Astrocyte (in vitro differentiated cells and primary cell): ENCODE data around the gene NME3. TPM values are rescaled to one million over a fixed set of nuclear protein-coding genes. Genes with fewer than 3 reads are reported as not detected.

Source experiments
- DNase-seq: peaks from one replicate; pipeline ENCODE4 v3.0.0-alpha.2; 2010; ENCODE audit warnings: low read depth
- FAIRE-seq: peaks from 2 replicates; lab custom pipeline; 2011; peaks lifted over from hg19 to GRCh38; lab: Jason Lieb, UNC
- H2AFZ ChIP-seq: 2 replicates; pipeline ENCODE4 v1.6.0; 2012; ENCODE audit warnings: low read depth, low read length, inconsistent platforms
- H3K27ac ChIP-seq: 2 replicates; pipeline ENCODE4 v1.5.1; 2011; ENCODE audit warnings: low read depth, low read length, inconsistent platforms
- H3K27me3 ChIP-seq: 2 replicates; pipeline ENCODE4 v1.6.0; 2011; ENCODE audit warnings: low read length, inconsistent platforms; ENCODE audit not compliant: insufficient read depth
- H3K36me3 ChIP-seq: 2 replicates; pipeline ENCODE4 v1.5.1; 2011; ENCODE audit warnings: low read length, inconsistent platforms; ENCODE audit not compliant: insufficient read depth
- H3K4me1 ChIP-seq: 2 replicates; pipeline ENCODE4 v1.5.1; 2011; ENCODE audit warnings: low read length, inconsistent platforms; ENCODE audit not compliant: insufficient read depth
- H3K4me2 ChIP-seq: 2 replicates; pipeline ENCODE4 v1.6.0; 2012; ENCODE audit warnings: low read length, inconsistent platforms
- H3K4me3 ChIP-seq: 2 replicates; pipeline ENCODE4 v1.5.1; 2011; ENCODE audit warnings: low read depth, mild to moderate bottlenecking, low read length, inconsistent platforms; ENCODE audit not compliant: insufficient read depth
- H3K79me2 ChIP-seq: 2 replicates; pipeline ENCODE4 v1.6.0; 2012; ENCODE audit warnings: mild to moderate bottlenecking, low read length, inconsistent platforms; ENCODE audit not compliant: insufficient read depth
- H3K9ac ChIP-seq: 2 replicates; pipeline ENCODE4 v1.6.0; 2012; ENCODE audit warnings: mild to moderate bottlenecking, low read length, inconsistent platforms
- H3K9me3 ChIP-seq: 2 replicates; pipeline ENCODE4 v1.5.1; 2012; ENCODE audit warnings: low read depth, mild to moderate bottlenecking, low read length, inconsistent platforms; ENCODE audit not compliant: insufficient read depth
- H4K20me1 ChIP-seq: 2 replicates; pipeline ENCODE4 v1.6.0; 2012; ENCODE audit warnings: low read length, inconsistent platforms; ENCODE audit not compliant: insufficient read depth
- H3K27ac Mint-ChIP-seq: one replicate; pipeline ENCODE4 v1.8.0; 2021; ENCODE audit warnings: mild to moderate bottlenecking, mixed read lengths; ENCODE audit not compliant: unreplicated experiment
- H3K27me3 Mint-ChIP-seq: one replicate; pipeline ENCODE4 v1.8.0; 2021; ENCODE audit warnings: low read depth, mixed read lengths; ENCODE audit not compliant: unreplicated experiment
- H3K36me3 Mint-ChIP-seq: one replicate; pipeline ENCODE4 v1.8.0; 2021; ENCODE audit warnings: low read depth, mixed read lengths; ENCODE audit not compliant: unreplicated experiment
- H3K4me1 Mint-ChIP-seq: one replicate; pipeline ENCODE4 v1.8.0; 2021; ENCODE audit warnings: low read depth, mixed read lengths; ENCODE audit not compliant: unreplicated experiment
- H3K4me3 Mint-ChIP-seq: one replicate; pipeline ENCODE4 v1.8.0; 2021; ENCODE audit warnings: mild to moderate bottlenecking, moderate library complexity, mixed read lengths; ENCODE audit not compliant: unreplicated experiment
- H3K9me3 Mint-ChIP-seq: one replicate; pipeline ENCODE4 v1.8.0; 2021; ENCODE audit warnings: mild to moderate bottlenecking, mixed read lengths; ENCODE audit not compliant: unreplicated experiment
- EZH2 ChIP-seq: IDR thresholded peaks from 2 replicates; pipeline ENCODE4 v1.6.1; 2012; ENCODE audit warnings: mild to moderate bottlenecking, low read length, inconsistent platforms; ENCODE audit not compliant: insufficient read depth
- total RNA-seq: library from RNA; stranded (reverse); gene quantifications from 2 replicates; pipeline ENCODE4 v1.2.1, GENCODE V29; 2021
- TF ChIP-seq, protein P1 (sequence below): IDR thresholded peaks from 2 replicates; pipeline ENCODE4 v1.5.1; 2011; ENCODE audit warnings: low read depth, mild to moderate bottlenecking, inconsistent platforms, low read length, moderate library complexity; ENCODE audit not compliant: insufficient read depth

The NME3 gene
- total RNA-seq, 1 donor from 2014 or later, result 36.3 TPM

- H4K20me1 ChIP-seq, result no peaks in the 10 kb centered on the region
- TF ChIP-seq, protein P1, sequence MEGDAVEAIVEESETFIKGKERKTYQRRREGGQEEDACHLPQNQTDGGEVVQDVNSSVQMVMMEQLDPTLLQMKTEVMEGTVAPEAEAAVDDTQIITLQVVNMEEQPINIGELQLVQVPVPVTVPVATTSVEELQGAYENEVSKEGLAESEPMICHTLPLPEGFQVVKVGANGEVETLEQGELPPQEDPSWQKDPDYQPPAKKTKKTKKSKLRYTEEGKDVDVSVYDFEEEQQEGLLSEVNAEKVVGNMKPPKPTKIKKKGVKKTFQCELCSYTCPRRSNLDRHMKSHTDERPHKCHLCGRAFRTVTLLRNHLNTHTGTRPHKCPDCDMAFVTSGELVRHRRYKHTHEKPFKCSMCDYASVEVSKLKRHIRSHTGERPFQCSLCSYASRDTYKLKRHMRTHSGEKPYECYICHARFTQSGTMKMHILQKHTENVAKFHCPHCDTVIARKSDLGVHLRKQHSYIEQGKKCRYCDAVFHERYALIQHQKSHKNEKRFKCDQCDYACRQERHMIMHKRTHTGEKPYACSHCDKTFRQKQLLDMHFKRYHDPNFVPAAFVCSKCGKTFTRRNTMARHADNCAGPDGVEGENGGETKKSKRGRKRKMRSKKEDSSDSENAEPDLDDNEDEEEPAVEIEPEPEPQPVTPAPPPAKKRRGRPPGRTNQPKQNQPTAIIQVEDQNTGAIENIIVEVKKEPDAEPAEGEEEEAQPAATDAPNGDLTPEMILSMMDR, result no peak
- TF ChIP-seq EZH2, result no peak
- Mint-ChIP-seq H3K4me1 (no peaks in the 10 kb centered on the region), H3K27me3 (no peaks in the 10 kb centered on the region), H3K36me3 (peaks cover 12% of the 10 kb centered on the region), H3K27ac (no peak overlapping the region), H3K4me3 (no peak overlapping the region), H3K9me3 (no peaks in the 10 kb centered on the region)
- no peak overlapping the region for H2AFZ ChIP-seq
- H3K9ac ChIP-seq, result no peak overlapping the region
- H3K79me2 ChIP-seq, result no peaks in the 10 kb centered on the region
- no peak overlapping the region for H3K4me3 ChIP-seq
- no peaks in the 10 kb centered on the region for H3K36me3 ChIP-seq
- DNase-seq (no peak), FAIRE-seq (no peak)
- H3K9me3 ChIP-seq, result no peaks in the 10 kb centered on the region
- no peak overlapping the region for H3K4me2 ChIP-seq
- H3K4me1 ChIP-seq, result no peaks in the 10 kb centered on the region
- H3K27me3 ChIP-seq, result no peaks in the 10 kb centered on the region
- H3K27ac ChIP-seq, result no peak overlapping the region
These were observed 47.0 kb upstream of the NME3 start for GRCh38 chr16:1818204-1818872.

DNA sequence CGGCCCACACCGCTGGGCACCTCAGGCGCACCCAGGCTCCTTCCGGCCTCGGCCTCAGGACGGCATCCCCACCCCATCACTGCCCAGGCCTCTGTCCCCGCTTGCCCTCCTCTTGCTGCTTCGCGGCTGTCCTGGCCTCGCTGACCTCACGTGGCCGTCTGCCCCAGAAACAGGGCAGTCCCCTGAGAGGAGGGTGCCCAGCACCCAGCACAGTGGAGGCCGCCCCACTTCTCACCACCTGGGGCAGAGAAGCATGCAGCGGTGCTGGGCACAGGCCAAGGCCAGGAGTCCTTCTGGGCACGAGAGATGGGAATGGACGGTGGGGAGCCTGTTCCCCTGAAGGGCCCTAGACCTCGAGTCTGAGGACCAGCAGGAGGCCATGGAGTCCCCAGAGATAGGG lies 46.4 kb upstream of the NME3 start:
- Histone ChIP-seq H2AFZ (no peak overlapping the region), H3K4me1 (no peaks in the 10 kb centered on the region), H3K27ac (no peak overlapping the region), H4K20me1 (peaks cover 3% of the 10 kb centered on the region), H3K9me3 (no peaks in the 10 kb centered on the region), H3K36me3 (no peaks in the 10 kb centered on the region), H3K4me3 (no peak overlapping the region), H3K9ac (no peak overlapping the region), H3K27me3 (no peaks in the 10 kb centered on the region), H3K4me2 (no peak overlapping the region), H3K79me2 (no peaks in the 10 kb centered on the region)
- H3K4me3 Mint-ChIP-seq, result no peak overlapping the region
- no peaks in the 10 kb centered on the region for H3K9me3 Mint-ChIP-seq
- no peaks in the 10 kb centered on the region for H3K4me1 Mint-ChIP-seq
- peaks cover 13% of the 10 kb centered on the region for H3K36me3 Mint-ChIP-seq
- TF ChIP-seq, protein P1, result no peak
- TF ChIP-seq EZH2, result no peak
- H3K27ac Mint-ChIP-seq, result no peak overlapping the region
- DNase-seq (no peak), FAIRE-seq (no peak)
- H3K27me3 Mint-ChIP-seq, result no peaks in the 10 kb centered on the region

DNA sequence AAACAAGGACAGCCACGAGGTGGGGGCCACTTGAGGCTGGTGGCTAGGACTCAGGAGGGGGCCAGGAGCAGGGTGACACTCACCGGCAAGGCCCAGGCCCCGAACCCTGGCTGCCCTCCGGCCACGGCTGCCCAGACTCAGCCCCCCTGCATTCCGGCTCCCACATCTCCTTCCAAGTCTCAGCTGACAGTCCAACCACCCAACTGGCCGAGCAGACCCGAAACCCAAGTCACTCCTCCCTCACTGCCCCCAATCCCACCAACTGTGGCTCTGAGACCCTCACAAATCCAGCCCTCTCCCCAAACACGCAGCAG lies 45.9 kb upstream of the NME3 start:
- H3K9me3 ChIP-seq, result no peaks in the 10 kb centered on the region
- H3K79me2 ChIP-seq, result no peaks in the 10 kb centered on the region
- H3K36me3 Mint-ChIP-seq, result peaks cover 13% of the 10 kb centered on the region
- H3K27ac ChIP-seq, result no peak overlapping the region
- H2AFZ ChIP-seq, result no peak overlapping the region
- H3K4me1 Mint-ChIP-seq, result no peaks in the 10 kb centered on the region
- no peak for TF ChIP-seq EZH2
- TF ChIP-seq, protein P1, result no peak
- peaks cover 3% of the 10 kb centered on the region for H3K4me1 ChIP-seq
- no peaks in the 10 kb centered on the region for H3K27me3 Mint-ChIP-seq
- DNase-seq (no peak), FAIRE-seq (no peak)
- no peaks in the 10 kb centered on the region for H3K27me3 ChIP-seq
- H3K9ac ChIP-seq, result no peak overlapping the region
- no peaks in the 10 kb centered on the region for H3K9me3 Mint-ChIP-seq
- H3K36me3 ChIP-seq, result no peaks in the 10 kb centered on the region
- H3K4me3 ChIP-seq, result no peak overlapping the region
- H3K4me3 Mint-ChIP-seq, result no peak overlapping the region
- H4K20me1 ChIP-seq, result peaks cover 3% of the 10 kb centered on the region
- no peak overlapping the region for H3K4me2 ChIP-seq
- no peak overlapping the region for H3K27ac Mint-ChIP-seq
